HS-27A (cell line): ENCODE results near the gene TPD52L1.
A peak's percentile ranks its signal among the peaks of the same experiment; 100 is the strongest.

Source experiments
- DNase-seq: peaks from one replicate; pipeline ENCODE4 v3.0.0-alpha.2; 2012; ENCODE audit warnings: low read depth, missing footprints

TPD52L1 gene

GRCh38 chr6:125245523-125246264 is 92.1 kb downstream of the TPD52L1 start:
- DNase-seq = no peak

GRCh38 chr6:125246566-125246965 is 93.0 kb downstream of the TPD52L1 start:
- DNase-seq = no peak

GRCh38 chr6:125248136-125248535 is 94.6 kb downstream of the TPD52L1 start:
- DNase-seq = no peak

DNA sequence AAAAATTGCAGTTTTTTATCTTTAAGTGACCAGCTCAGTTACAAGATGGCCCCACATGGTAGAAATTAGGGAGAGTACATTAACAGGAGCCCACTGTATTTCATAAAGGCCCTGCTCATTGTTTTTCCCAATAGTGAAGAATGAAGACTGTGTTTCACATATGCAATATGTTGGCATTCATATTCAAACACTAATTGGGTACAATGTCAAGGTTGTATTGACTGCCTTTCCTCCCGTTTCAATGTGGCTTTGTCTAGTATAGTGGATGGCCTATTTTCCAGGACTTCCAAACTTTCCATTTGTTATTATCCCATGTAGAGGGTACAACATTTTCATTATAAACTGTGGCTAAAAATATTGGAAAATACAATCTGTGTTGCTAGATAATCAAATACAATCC is 96.9 kb downstream of the TPD52L1 start:
- no peak for DNase-seq

GRCh38 chr6:125251516-125252220 is 98.1 kb downstream of the TPD52L1 start:
- DNase-seq = no peak

- peak; percentile 51 for DNase-seq
Measured at GRCh38 chr6:125252891-125253290, 99.3 kb downstream of the TPD52L1 start.

- no peak for DNase-seq
Measured at GRCh38 chr6:125253881-125254280, 100.3 kb downstream of the TPD52L1 start.

- no peak for DNase-seq
Measured at GRCh38 chr6:125254321-125254720, 100.7 kb downstream of the TPD52L1 start.

DNA sequence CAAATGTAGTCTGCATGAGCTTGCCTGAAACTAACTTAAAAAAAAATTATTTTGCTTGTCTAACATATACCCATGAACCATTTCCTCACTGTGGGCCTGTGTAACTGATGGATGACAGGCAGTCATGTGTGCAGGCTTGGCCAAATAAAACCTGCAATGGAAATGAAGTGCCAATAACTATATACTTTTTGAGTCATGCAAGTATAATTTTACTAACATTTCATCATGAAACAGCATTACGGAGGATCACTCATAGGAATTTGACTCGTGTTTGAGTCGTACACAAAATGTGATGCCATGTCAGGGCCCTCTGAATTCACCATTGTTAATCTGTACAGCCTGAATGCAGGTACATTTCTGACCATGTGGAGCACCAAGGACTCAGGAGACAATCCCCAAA is 101.6 kb downstream of the TPD52L1 start:
- DNase-seq = no peak

GRCh38 chr6:125257351-125257750 is 103.8 kb downstream of the TPD52L1 start:
- no peak for DNase-seq

GRCh38 chr6:125258651-125259353 is 105.2 kb downstream of the TPD52L1 start:
- DNase-seq = no peak

- no peak for DNase-seq
Measured at GRCh38 chr6:125259354-125259736, 105.8 kb downstream of the TPD52L1 start.

DNA sequence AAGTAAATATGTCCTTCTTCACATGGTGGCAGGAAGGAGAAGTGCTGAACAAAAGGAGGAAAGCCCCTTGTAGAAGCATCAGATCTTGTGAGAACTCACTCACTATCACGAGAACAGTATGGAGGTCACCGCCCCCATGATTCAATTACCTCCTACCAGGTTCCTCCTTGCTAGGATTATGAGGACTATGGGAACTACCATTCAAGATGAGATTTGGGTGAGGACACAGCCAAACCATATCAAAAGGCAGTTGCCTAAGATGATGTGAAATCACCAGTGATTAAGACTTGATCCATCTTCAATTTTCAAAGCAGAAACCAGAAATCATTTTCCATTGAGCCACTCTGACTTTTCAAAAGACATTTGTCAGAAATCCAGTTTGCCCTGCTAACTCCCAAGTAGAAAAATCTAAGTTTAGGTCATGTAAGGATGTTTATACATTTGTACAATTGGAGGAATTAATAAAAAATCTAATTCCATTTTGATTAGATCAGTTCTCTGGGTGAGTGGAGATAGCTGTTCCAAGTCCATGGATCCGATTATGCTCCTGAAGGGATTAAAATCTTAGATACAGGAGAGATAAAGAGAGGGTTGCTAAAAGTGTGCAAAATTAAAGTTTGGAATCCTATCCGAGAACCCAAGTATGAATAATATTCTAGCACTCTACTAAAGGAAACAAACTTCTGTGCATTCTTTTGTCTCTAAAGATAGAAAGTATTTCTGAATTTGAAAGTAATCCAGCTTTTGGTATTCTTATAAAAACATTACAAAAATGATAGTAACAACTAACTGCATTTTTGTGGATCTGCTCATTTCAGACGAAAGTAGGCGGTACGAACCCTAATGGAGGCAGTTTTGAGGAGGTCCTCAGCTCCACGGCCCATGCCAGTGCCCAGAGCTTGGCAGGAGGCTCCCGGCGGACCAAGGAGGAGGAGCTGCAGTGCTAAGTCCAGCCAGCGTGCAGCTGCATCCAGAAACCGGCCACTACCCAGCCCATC is 108.7 kb downstream of the TPD52L1 start:
- peak; percentile 75 for DNase-seq

GRCh38 chr6:125264476-125264875 is 110.9 kb downstream of the TPD52L1 start:
- DNase-seq = no peak

- DNase-seq = no peak
Measured at GRCh38 chr6:125267806-125268523, 114.4 kb downstream of the TPD52L1 start.

DNA sequence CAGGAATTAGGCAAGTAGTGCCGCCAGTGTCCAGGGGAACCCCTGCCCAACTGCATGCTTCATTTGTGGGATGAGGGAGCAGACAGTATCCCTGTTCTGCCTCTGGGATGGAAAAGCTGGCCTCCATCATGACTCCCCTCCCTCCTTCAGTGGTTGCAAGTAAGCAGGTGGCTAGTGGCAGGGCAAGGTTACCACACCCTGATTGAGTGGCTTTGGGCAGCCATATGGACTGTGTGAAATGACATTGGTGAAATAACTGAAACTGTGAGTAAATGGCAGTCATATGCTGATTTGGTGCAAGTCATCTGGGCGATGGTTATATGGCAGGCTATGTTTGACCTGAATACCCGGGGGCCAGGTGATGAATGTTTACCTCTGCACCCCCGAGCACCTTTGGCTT is 115.2 kb downstream of the TPD52L1 start:
- no peak for DNase-seq

GRCh38 chr6:125269328-125269985 is 115.9 kb downstream of the TPD52L1 start:
- DNase-seq = no peak

GRCh38 chr6:125270380-125270779 is 116.8 kb downstream of the TPD52L1 start:
- DNase-seq = no peak

- no peak for DNase-seq
Measured at GRCh38 chr6:125271486-125272159, 118.0 kb downstream of the TPD52L1 start.

- DNase-seq = no peak
Measured at GRCh38 chr6:125273251-125273650, 119.7 kb downstream of the TPD52L1 start.
